ENCODE results near the gene ANP32A.

Gene ANP32A

GRCh38 chr15:68797599-68798345 lies 22.9 kb downstream of the ANP32A start:
- no peak for DNase-seq

GRCh38 chr15:68797191-68797590 lies 23.5 kb downstream of the ANP32A start:
- no peak for DNase-seq

GRCh38 chr15:68796576-68796975 lies 24.1 kb downstream of the ANP32A start:
- DNase-seq = no peak

GRCh38 chr15:68795298-68795848 lies 25.3 kb downstream of the ANP32A start:
- DNase-seq = peak; percentile 60

DNA sequence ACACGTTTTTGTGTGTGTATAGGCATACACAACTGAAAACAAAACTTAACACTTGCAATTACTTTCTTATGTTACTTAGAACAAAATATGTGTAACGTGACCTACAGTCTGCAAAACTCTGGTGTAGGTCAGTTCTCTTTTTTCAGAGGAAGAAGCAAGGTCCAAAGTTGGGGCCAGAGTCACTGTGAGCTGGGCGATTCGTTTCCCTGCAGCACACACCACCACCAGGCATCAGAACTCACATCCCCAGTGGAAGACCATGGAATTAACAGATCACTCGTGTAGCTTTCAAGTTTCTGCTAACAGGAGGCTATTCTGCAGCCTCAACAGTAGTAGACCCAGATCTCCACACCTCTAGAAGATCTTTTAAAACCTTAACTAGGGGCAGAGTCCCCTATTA lies 25.8 kb downstream of the ANP32A start:
- DNase-seq = no peak

DNA sequence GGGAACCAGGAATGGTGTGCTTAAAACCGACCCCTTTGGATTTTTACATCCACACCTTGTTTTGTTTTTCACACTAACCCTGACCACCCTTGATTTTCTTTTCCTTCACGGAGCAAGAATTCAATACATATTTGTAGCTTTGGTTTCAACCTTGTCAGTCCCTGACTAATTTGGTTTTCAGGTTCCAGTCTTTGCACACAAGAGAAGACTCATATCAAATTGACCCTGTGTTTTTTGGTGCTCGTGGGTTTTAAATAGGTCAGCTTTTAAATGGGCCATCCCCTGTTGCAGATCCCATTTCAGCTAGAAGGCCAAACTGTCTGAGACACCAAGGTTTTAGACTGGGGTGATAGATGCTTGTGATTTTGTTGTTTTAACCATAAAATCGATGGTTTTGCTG lies 26.4 kb downstream of the ANP32A start:
- no peak for DNase-seq

GRCh38 chr15:68793776-68794175 lies 26.9 kb downstream of the ANP32A start:
- no peak for DNase-seq

GRCh38 chr15:68792901-68793766 lies 27.6 kb downstream of the ANP32A start:
- no peak for DNase-seq

- DNase-seq = peak; percentile 73
Observed at GRCh38 chr15:68791431-68792283, 29.0 kb downstream of the ANP32A start.

GRCh38 chr15:68790910-68791309 lies 29.8 kb downstream of the ANP32A start:
- no peak for DNase-seq

DNA sequence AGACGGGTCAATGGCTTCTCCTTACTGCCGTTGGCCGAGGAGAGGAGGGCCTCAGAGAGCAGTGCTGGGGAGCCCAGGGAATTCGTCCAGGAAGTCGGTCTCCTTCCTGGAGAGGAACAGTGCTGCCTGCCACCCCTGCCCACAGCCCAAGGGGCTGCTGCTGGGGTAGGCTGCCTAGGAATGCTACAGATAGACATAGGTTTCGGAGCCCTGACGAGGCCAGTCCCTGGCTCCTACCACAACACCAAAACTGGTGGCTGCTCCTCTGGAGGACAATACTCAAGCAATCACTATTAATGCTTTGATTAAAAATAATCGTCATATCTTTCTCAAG lies 30.5 kb downstream of the ANP32A start:
- no peak for DNase-seq

DNA sequence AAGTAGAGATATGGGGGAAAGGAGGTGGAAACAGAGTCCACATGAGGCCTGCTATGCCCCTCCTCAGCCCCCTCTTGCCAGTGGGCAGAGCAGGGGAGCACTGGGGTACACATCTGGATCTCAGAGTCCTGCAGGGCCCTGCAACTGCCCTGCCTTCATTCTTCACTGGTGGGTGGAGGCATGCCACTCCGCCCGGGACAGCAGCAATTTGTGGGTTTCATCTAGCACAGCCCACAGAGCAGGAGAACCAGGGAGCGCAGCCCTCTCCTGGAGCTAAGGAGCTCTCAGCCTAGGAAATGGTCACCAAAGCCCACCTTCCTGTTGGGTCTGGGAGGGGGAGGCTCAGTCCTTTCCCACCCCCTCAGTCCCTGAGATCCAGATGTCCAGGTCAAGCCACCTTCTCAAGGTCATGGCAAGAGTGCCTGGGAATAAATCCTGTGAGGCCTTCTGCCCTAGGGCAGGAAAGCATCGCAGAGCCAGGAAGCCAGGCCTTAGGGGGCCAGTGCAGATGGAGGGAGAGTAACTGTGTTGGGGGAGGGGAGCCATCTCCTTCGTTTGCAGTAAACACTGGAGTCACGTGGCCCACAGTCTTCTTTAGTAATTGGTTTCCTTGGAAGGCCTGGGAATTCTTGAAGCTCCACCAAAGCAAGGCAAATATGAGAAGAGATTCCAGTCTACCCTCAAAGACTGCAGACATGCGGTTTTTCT lies 31.0 kb downstream of the ANP32A start:
- no peak for DNase-seq

GRCh38 chr15:68789091-68789490 lies 31.6 kb downstream of the ANP32A start:
- DNase-seq = no peak

DNA sequence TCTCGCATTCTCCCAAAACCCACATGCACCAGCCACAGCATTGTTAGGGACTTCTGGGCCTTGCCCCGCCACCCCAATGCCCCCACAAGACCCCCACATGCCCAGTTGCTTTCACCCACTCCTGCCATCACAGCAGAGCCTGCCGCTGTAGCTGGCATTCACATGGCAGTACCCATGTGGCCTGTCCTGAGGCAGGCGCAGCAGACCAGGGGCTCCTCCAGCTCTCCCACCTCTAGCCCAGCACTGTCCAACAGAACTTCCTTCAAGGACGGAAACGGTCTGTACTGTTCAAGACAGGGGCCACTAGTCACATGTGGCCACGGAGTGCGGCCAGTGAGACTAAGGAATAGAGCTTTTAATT lies 32.5 kb downstream of the ANP32A start:
- DNase-seq = no peak

GRCh38 chr15:68787609-68788263 lies 33.0 kb downstream of the ANP32A start:
- DNase-seq = no peak

DNA sequence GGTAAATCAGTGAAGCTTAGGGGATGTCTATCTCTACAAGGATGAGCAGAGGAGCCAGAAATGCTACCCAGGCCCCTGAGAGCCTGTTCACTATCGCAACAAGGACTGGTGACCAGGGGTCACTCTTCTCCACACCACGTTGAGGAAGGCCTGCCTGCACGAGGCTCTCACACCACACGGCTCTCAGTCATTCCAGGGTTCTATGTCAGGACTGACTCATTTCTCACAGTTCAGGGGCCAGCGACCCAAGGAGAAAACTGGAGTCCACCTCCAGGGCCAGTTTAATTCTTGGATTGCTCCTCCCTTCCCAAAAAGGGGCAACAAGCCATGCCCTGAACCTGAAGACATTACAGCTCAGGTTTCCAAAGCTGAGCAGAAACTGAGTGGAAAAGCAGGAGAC lies 33.9 kb downstream of the ANP32A start:
- DNase-seq = no peak

- no peak for DNase-seq
Observed at GRCh38 chr15:68785541-68785940, 35.2 kb downstream of the ANP32A start.

DNA sequence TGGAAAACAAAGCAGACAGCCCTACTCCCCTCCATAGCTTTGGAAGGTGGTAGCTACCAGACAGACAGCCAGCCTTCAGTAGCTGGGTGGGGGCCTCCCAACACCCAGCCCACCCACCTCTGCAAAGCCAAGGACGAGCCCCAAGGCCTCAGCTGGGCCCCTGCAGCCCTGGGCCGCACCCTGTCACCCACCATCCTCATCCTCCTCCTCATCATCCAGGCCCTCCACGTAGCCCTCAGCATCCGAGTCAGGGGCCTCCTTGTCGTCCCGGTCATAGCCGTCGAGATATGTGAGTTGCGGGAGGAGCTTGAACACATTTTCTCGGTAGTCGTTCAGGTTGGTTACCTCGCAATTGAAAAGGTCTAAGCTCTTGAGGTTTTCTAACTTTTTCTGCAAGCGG lies 36.5 kb downstream of the ANP32A start:
- DNase-seq = no peak

- DNase-seq = peak; percentile 65
Observed at GRCh38 chr15:68783226-68784058, 37.3 kb downstream of the ANP32A start.

- DNase-seq = no peak
Observed at GRCh38 chr15:68782589-68783161, 38.0 kb downstream of the ANP32A start.
